ENCODE data around the gene GDI2. TPM values are rescaled to one million over a fixed set of nuclear protein-coding genes. Genes with fewer than 3 reads are reported as not detected.
"Not testable (repeated sequence)": the region's sequence is repeated elsewhere in the genome, so short reads cannot be mapped to it uniquely, and the experiment has no call there.

The GDI2 gene
- total RNA-seq, 1 donor from 2014 or later: 216 TPM

DNA sequence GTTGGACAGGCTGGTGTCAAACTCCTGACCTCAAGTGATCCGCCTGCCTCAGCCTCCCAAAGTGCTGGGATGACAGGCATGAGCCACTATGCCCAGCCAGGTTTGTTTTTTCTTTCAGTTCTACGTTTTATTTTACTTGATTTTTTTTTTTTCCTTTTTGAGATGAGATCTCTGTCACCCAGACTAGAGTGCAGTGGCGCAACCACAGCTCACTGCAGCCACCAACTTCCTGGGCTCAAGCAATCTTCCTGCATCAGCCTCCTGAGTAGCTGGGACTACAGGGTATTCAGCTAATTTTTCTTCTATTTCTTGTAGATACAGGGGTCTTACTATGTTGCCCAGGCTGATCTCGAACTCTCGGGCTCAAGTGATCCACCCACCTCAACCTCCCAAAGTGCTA is 24.3 kb downstream of the GDI2 start:
- Mint-ChIP-seq H3K27ac (no peak overlapping the region), H3K36me3 (peaks cover 57% of the 10 kb centered on the region), H3K4me1 (no peaks in the 10 kb centered on the region), H3K27me3 (ENCODE audit: low read depth) (no peaks in the 10 kb centered on the region), H3K9me3 (peaks cover 8% of the 10 kb centered on the region), H3K4me3 (no peak overlapping the region)
- no peak for DNase-seq (ENCODE audit: low spot score in 2 of 2, unreplicated experiment in 2 of 2)
- TF ChIP-seq, protein P1, sequence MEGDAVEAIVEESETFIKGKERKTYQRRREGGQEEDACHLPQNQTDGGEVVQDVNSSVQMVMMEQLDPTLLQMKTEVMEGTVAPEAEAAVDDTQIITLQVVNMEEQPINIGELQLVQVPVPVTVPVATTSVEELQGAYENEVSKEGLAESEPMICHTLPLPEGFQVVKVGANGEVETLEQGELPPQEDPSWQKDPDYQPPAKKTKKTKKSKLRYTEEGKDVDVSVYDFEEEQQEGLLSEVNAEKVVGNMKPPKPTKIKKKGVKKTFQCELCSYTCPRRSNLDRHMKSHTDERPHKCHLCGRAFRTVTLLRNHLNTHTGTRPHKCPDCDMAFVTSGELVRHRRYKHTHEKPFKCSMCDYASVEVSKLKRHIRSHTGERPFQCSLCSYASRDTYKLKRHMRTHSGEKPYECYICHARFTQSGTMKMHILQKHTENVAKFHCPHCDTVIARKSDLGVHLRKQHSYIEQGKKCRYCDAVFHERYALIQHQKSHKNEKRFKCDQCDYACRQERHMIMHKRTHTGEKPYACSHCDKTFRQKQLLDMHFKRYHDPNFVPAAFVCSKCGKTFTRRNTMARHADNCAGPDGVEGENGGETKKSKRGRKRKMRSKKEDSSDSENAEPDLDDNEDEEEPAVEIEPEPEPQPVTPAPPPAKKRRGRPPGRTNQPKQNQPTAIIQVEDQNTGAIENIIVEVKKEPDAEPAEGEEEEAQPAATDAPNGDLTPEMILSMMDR (IDR thresholded peaks at IDR 0.05; ENCODE audit: unreplicated experiment): no peak

GRCh38 chr10:5783300-5783699 is 29.9 kb downstream of the GDI2 start:
- Mint-ChIP-seq H3K36me3 (peaks cover 64% of the 10 kb centered on the region), H3K27ac (no peak overlapping the region), H3K9me3 (peaks cover 26% of the 10 kb centered on the region)

GRCh38 chr10:5782174-5782573 is 31.1 kb downstream of the GDI2 start:
- Mint-ChIP-seq H3K36me3 (peaks cover 65% of the 10 kb centered on the region), H3K4me1 (no peaks in the 10 kb centered on the region), H3K4me3 (no peak overlapping the region), H3K27ac (no peak overlapping the region), H3K9me3 (peaks cover 26% of the 10 kb centered on the region), H3K27me3 (ENCODE audit: low read depth) (no peaks in the 10 kb centered on the region)
- TF ChIP-seq, protein P1 (IDR thresholded peaks at IDR 0.05; ENCODE audit: unreplicated experiment): no peak
- DNase-seq (ENCODE audit: low spot score in 2 of 2, unreplicated experiment in 2 of 2): no peak

More at GRCh38 chr10:5783300-5783699, 29.9 kb downstream of the GDI2 start:
- Mint-ChIP-seq H3K4me1 (no peaks in the 10 kb centered on the region), H3K27me3 (ENCODE audit: low read depth) (no peaks in the 10 kb centered on the region), H3K4me3 (no peak overlapping the region)
- TF ChIP-seq, protein P1 (IDR thresholded peaks at IDR 0.05; ENCODE audit: unreplicated experiment): no peak
- DNase-seq (ENCODE audit: low spot score in 2 of 2, unreplicated experiment in 2 of 2): no peak

- Mint-ChIP-seq H3K27me3 (ENCODE audit: low read depth) (no peaks in the 10 kb centered on the region), H3K36me3 (peaks cover 49% of the 10 kb centered on the region), H3K4me3 (no peak overlapping the region), H3K9me3 (peaks cover 26% of the 10 kb centered on the region), H3K4me1 (peaks cover 7% of the 10 kb centered on the region), H3K27ac (no peak overlapping the region)
- TF ChIP-seq, protein P1 (IDR thresholded peaks at IDR 0.05; ENCODE audit: unreplicated experiment): no peak
- DNase-seq (ENCODE audit: low spot score in 2 of 2, unreplicated experiment in 2 of 2): no peak
These were observed 33.5 kb downstream of the GDI2 start for GRCh38 chr10:5779730-5780129.

- not testable (repeated sequence) for DNase-seq (ENCODE audit: low spot score in 2 of 2, unreplicated experiment in 2 of 2); H3K27me3 Mint-ChIP-seq (ENCODE audit: low read depth); H3K27ac Mint-ChIP-seq; H3K4me3 Mint-ChIP-seq; H3K4me1 Mint-ChIP-seq; H3K9me3 Mint-ChIP-seq
- peaks cover 37% of the 10 kb centered on the region for H3K36me3 Mint-ChIP-seq
These were observed 35.5 kb downstream of the GDI2 start for GRCh38 chr10:5777758-5778157.

DNA sequence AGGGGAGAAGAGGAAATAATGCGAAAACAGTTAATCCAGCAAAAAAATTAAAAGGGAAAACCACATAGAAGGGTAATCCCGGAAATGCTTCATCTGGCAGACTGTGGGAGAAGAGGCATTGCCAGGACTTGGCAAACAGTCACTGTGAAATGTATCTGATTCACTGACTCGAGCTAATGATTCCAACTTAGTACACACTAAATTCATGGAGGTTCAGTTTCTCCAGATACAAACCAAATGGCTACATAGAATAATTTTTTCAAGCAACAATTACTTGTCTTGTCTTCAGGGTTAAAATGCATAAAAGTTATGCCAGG is 36.4 kb downstream of the GDI2 start:
- Mint-ChIP-seq H3K27me3 (ENCODE audit: low read depth) (no peaks in the 10 kb centered on the region), H3K4me3 (no peak overlapping the region), H3K4me1 (peaks cover 7% of the 10 kb centered on the region), H3K27ac (peak overlapping the region; percentile 22), H3K9me3 (peaks cover under 1% of the 10 kb centered on the region), H3K36me3 (peaks cover 32% of the 10 kb centered on the region)
- TF ChIP-seq, protein P1 (IDR thresholded peaks at IDR 0.05; ENCODE audit: unreplicated experiment): no peak
- DNase-seq (ENCODE audit: low spot score in 2 of 2, unreplicated experiment in 2 of 2): no peak

Data from mesothelial cell of epicardium (in vitro differentiated cells).